AG08396 (cell line): ENCODE results near the gene SLC30A3.
"Not testable (repeated sequence)": the region's sequence is repeated elsewhere in the genome, so short reads cannot be mapped to it uniquely, and the experiment has no call there.

Experiments
- DNase-seq: peaks from one replicate; pipeline ENCODE4 v3.0.0; 2012; ENCODE audit warnings: low spot score, mixed read lengths

Gene SLC30A3

GRCh38 chr2:27284996-27285395, 22.1 kb upstream of the SLC30A3 start:
- DNase-seq = no peak

- DNase-seq = no peak
Observed at GRCh38 chr2:27282892-27283291, 20.0 kb upstream of the SLC30A3 start.

- peak; percentile 42 for DNase-seq
Observed at GRCh38 chr2:27281855-27282559, 19.2 kb upstream of the SLC30A3 start, which contains the start of gene TRIM54. TSS of gene TRIM54 (plus strand) at chr2:27282429. CDS start at chr2:27282732, 303 bp downstream.

- no peak for DNase-seq
Observed at GRCh38 chr2:27281442-27281841, 18.6 kb upstream of the SLC30A3 start.

- no peak for DNase-seq
Observed at GRCh38 chr2:27280826-27281225, 18.0 kb upstream of the SLC30A3 start.

GRCh38 chr2:27278010-27278409, 15.2 kb upstream of the SLC30A3 start:
- no peak for DNase-seq

GRCh38 chr2:27275211-27276150, 12.6 kb upstream of the SLC30A3 start, which contains the start of gene DNAJC5G:
TSS of gene DNAJC5G (plus strand) at chr2:27275433. CDS start at chr2:27276729, 1,296 bp downstream.
- no peak for DNase-seq

GRCh38 chr2:27272537-27273522, 10.0 kb upstream of the SLC30A3 start:
- DNase-seq = not testable (repeated sequence)

- no peak for DNase-seq
Observed at GRCh38 chr2:27271631-27272340, 8.9 kb upstream of the SLC30A3 start.

GRCh38 chr2:27270670-27271069, 7.8 kb upstream of the SLC30A3 start:
- DNase-seq = no peak

- no peak for DNase-seq
Observed at GRCh38 chr2:27270131-27270530, 7.3 kb upstream of the SLC30A3 start.

- DNase-seq = not testable (repeated sequence)
Observed at GRCh38 chr2:27268296-27268695, 5.4 kb upstream of the SLC30A3 start.

GRCh38 chr2:27265536-27265870, 2.7 kb upstream of the SLC30A3 start:
- no peak for DNase-seq

GRCh38 chr2:27264753-27265535, 2.1 kb upstream of the SLC30A3 start:
- peak; percentile 87 for DNase-seq

GRCh38 chr2:27264253-27264752, 1.5 kb upstream of the SLC30A3 start:
- DNase-seq = no peak

- DNase-seq = no peak
Observed at GRCh38 chr2:27263287-27264252, 723 bp upstream of the SLC30A3 start.

- DNase-seq = no peak
Observed at GRCh38 chr2:27261926-27262298, 935 bp downstream of the SLC30A3 start.

- no peak for DNase-seq
Observed at GRCh38 chr2:27261241-27261925, 1.5 kb downstream of the SLC30A3 start.
